GM21723 (cell line): ENCODE results near the gene MKX.

Experiments used
- ATAC-seq: cut with Tn5 transposase; IDR thresholded peaks from one replicate; pipeline ENCODE4 v1.9.1; 2021; ENCODE audit warnings: mild to moderate bottlenecking, moderate library complexity; ENCODE audit not compliant: unreplicated experiment

MKX gene

GRCh38 chr10:27745732-27746396, at the start of gene MKX:
Gene MKX (minus strand): TSS chr10:27745819. CDS start chr10:27743415, 2,404 bp downstream.
- ATAC-seq: no peak

- ATAC-seq: no peak
Observed at GRCh38 chr10:27794157-27794556, 48.5 kb upstream of the MKX start.

DNA sequence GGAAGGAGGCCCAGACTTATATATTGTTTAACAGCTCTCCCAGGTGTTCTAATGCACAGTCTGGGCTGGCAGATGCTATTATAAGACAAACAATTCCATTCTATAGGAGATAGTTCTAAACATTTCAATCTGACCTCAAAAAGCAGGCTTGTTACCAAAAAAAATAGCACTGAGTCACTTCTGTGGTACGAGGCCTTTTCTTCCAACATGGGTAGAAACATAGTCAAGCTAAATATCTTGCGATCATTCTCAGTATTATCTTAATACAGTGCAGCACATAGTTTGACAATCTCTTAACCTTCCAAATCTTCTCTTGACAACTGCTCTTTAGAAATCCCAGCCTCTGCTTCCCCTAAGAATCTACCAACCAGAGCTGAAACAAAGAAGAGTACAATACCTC, 46.6 kb upstream of the MKX start:
- no peak for ATAC-seq

- no peak for ATAC-seq
Observed at GRCh38 chr10:27784272-27784671, 38.7 kb upstream of the MKX start.

GRCh38 chr10:27783660-27784059, 38.0 kb upstream of the MKX start:
- ATAC-seq: no peak

DNA sequence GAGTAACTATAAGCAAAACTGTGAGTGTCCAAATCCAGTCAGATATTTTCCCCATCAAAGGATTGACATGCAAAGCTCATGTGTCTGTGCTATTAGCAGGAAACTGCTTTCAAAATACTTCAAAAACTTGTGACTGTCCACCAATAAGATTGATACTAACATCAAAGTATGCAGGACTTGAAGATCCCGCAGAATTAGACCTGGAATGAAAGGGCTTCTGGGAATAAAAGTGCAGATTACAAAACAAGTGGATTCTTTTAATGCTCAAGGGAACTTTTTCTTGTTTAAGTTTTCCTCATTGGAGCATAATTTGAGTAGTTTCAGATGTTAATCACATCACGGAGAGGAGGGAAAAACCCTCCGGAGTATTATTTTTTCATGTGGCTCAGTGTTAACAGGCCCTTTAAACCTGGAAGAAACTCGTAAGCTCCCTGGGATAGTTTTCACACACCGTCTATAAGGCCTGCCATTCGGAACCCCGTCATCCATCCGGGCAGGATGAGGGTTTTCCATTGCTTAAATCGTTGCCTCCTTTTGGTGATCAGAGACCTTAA, 33.9 kb upstream of the MKX start:
- no peak for ATAC-seq

- ATAC-seq: no peak
Observed at GRCh38 chr10:27774831-27775230, 29.2 kb upstream of the MKX start.

GRCh38 chr10:27771231-27771630, 25.6 kb upstream of the MKX start:
- ATAC-seq: no peak

DNA sequence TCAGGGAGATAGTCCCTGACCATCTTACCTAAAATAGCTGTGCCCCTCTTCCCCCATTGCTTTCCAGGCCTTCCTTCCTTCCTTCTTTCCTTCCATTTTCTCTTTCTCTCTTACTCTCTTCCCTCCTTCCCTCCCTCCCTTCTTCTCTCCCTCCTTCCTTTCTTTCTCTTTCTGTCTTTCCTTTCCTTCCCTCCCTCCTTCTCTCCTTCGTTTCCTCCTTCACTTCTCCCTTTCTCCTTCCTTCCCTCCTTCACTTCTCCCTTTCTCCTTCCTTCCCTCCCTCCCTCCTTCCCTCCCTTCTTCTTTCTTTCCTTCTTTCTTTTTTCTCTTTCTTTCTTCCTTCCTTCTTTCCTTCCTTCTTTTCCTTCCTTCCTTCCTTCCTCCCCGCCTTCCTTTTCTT, 24.6 kb upstream of the MKX start:
- no peak for ATAC-seq

- ATAC-seq: no peak
Observed at GRCh38 chr10:27760867-27761266, 15.2 kb upstream of the MKX start.

- no peak for ATAC-seq
Observed at GRCh38 chr10:27759483-27760272, 14.1 kb upstream of the MKX start.

- ATAC-seq: no peak
Observed at GRCh38 chr10:27752673-27753237, 7.1 kb upstream of the MKX start.

DNA sequence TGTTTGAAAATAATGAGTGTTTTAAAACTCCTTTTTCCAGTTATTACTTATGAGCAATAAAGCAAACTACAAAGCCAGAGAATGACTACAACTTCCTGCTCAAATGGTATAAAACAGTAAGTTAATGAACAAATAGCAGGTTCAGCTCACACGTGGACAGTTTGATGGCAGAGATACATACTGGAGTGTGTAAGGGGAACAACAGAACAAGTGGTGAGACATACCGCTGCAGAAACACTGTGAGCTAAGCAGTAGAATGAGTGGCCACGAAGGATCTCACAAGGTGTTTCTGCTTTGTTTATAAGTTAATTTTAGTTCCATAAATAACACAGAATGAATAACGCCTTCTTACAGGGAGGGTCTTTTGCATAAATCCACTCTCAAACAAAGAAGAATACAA, 3.0 kb upstream of the MKX start:
- no peak for ATAC-seq

DNA sequence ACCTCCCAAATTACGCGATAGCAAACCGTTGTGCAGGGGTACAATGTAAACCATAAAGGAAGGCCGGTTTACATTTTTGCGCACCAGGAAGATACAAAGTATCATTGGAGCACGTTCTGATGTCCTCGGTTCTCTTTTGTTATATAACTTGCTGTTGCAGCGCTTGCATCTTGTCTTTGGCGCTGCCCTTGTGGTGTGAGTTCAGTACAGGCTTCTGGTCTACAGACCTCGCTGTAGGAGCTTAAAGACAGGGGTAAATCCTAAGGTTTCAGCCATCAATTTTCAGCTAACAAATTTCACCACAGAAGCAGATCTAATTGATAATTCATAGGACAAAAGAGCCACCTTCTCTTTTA, 1.5 kb upstream of the MKX start:
- ATAC-seq: no peak

DNA sequence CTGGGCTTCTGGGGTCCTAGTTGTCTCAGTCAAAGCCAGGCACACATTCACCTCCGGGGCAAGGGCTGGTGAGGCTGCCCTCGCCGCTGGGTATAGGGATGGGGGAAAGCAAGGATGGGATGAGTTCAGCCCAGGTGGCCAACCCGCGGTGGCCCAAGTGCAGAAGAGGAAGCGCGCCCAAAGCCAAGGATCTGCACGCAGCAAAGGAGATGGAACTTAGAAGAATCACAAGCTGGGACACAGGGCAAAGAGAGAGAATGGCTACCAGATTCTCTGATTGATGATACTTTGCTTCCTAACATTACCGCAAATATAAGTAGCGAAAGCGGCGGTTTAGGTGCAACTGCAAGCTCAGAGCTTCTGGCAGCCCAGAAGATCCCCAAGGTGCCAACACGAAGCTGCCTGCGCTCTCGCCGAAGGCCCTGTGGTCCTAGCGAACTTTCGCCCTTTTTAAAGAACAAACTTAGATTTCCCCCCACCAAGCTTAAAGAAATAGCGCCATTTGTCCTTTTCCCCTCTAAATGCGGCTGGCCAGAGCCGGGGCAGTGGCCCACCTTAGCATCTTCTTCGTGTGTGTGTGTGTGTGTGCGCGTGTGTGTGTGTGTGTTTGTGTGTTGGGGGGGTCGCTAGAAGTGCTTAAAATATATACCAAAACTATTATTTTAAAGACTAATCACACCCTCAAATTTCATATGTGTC, 927 bp upstream of the MKX start:
- no peak for ATAC-seq

DNA sequence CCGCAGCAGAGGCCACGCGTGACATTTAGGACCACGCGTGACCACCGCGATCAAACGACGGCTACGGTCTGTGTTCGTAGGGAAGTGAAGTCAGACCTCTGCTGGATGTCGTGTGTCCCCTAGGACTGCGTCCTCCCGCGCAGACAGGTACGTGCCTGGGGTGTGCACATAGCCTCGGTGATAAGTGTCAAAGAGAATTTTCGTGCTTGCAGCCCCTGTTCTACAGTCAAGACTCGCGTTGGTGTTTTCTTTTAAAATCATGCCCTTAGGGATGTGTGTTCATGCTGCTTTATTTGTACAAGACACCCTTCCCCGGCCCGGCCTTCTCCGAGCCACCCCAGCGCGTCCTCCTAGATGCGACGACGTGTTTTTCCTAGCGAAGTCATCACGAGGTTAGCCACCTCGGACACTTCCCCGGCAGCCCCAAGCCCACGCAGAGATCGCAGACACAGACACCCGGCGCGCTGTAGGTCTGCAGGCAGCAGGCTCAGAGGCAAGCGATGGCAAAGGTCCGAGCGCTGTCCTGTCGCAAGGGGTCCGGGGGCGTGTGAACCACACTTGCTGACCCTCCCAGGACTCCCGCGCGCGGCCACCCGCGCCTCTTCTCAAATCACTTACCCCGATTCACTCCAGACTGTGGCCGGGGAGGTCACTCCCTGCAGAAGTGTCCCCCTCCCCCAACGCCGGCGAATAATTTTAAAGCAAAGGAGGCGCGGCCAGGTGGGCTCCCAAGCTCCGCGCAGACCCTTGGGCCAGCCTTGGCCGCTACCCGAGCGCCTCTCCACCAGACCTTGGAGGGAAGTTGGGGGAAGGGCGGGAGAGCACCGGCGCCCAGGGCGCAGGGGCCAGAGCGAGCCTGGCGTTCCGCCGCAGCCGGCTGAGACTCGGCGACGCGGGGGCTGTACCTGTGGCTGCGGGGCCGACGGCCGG, 552 bp downstream of the MKX start:
- no peak for ATAC-seq

DNA sequence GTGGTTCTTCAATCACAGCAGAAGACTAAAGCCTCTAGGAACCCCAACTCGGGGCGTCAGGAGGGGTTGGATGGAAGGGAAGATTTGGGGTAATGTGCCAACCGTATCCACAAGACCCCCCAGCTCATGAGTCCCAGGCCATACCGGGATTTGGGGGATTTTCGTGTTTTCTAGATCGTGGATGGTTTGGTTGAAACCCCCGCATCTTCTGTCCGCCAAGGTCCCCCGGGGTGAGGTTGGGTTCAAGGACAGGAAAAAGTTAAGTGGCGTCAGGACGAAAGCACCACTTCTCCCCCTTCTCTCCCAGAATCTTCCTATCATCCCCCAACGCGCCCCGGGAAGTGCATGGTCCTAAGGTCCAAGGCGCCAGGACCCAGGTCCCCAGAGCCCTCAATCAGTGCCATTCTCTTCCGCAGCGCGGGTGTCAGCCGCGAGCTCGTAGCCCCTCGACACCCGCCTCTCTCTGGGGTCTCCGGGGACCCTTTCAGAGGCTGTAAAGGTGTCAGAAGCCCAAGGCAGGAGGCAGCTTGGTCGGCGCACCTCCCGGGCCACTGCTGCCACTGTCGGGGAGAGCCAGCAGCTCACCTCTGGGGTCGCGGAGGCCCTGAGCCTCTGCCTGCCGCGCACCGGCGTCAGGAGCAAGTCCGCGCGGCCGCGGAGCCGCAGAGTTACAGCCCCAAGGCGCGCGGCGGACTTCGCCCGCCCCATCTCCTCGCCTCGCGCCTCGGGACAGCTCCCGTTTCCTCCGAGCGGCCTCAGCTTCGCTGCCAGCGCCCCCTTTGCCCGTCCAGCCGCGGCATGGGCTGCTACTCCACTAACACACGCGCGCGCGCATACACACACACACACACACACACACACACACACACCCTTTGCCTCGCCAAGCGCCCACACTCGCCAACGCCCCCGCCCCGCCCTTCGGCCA, 1.5 kb downstream of the MKX start:
- ATAC-seq: no peak

- peak; percentile 8 for ATAC-seq
Observed at GRCh38 chr10:27743012-27743876, 2.4 kb downstream of the MKX start.
